Measurements from ENCODE around the gene APBA2.

- no peak for TF ChIP-seq CTCF (IDR thresholded peaks at IDR 0.05)
- no peak for TF ChIP-seq HMGXB4 (CRISPR knock-in tag; IDR thresholded peaks at IDR 0.05; ENCODE audit: borderline replicate concordance)
- TF ChIP-seq RNF2 (IDR thresholded peaks at IDR 0.05; ENCODE audit: borderline replicate concordance, low read depth): no peak
- TF ChIP-seq NPAS2 (CRISPR knock-in tag; IDR thresholded peaks at IDR 0.05; ENCODE audit: borderline replicate concordance): no peak
- TF ChIP-seq PBX3 (IDR thresholded peaks at IDR 0.05): no peak
- no peak for TF ChIP-seq EP300 (IDR thresholded peaks at IDR 0.05)
Observed at GRCh38 chr15:28936481-28936881, 50.7 kb downstream of the APBA2 start.
